Measurements from ENCODE around the gene SLC17A9.

Gene SLC17A9

GRCh38 chr20:62955519-62956386 is 3.2 kb downstream of the SLC17A9 start:
- Histone ChIP-seq H3K4me3 (replicated peaks; ENCODE audit: low read depth, low read length) (no peak overlapping the region), H3K36me3 (ENCODE audit: control insufficient read depth, insufficient read depth, low read length) (peaks cover 34% of the 10 kb centered on the region), H3K27me3 (replicated peaks; ENCODE audit: control insufficient read depth, insufficient read depth, low read length) (no peaks in the 10 kb centered on the region)
- no peak for TF ChIP-seq CTCF (IDR thresholded peaks at IDR 0.05; ENCODE audit: insufficient read depth, low read length, poor library complexity, severe bottlenecking)
- no peak for DNase-seq (ENCODE audit: extremely low read depth, insufficient read length)

GRCh38 chr20:62956387-62957135 is 4.1 kb downstream of the SLC17A9 start:
- TF ChIP-seq CTCF (IDR thresholded peaks at IDR 0.05; ENCODE audit: insufficient read depth, low read length, poor library complexity, severe bottlenecking): no peak
- Histone ChIP-seq H3K27me3 (replicated peaks; ENCODE audit: control insufficient read depth, insufficient read depth, low read length) (no peaks in the 10 kb centered on the region), H3K36me3 (ENCODE audit: control insufficient read depth, insufficient read depth, low read length) (peaks cover 34% of the 10 kb centered on the region), H3K4me3 (replicated peaks; ENCODE audit: low read depth, low read length) (no peak overlapping the region)
- DNase-seq (ENCODE audit: extremely low read depth, insufficient read length): no peak

GRCh38 chr20:62957136-62958117 is 4.9 kb downstream of the SLC17A9 start:
- no peaks in the 10 kb centered on the region for H3K27me3 ChIP-seq (replicated peaks; ENCODE audit: control insufficient read depth, insufficient read depth, low read length)
- no peak overlapping the region for H3K4me3 ChIP-seq (replicated peaks; ENCODE audit: low read depth, low read length)
- TF ChIP-seq CTCF (IDR thresholded peaks at IDR 0.05; ENCODE audit: insufficient read depth, low read length, poor library complexity, severe bottlenecking): no peak
- DNase-seq (ENCODE audit: extremely low read depth, insufficient read length): no peak
- H3K36me3 ChIP-seq (ENCODE audit: control insufficient read depth, insufficient read depth, low read length): peaks cover 34% of the 10 kb centered on the region

GRCh38 chr20:62958388-62959100 is 6.0 kb downstream of the SLC17A9 start:
- TF ChIP-seq CTCF (IDR thresholded peaks at IDR 0.05; ENCODE audit: insufficient read depth, low read length, poor library complexity, severe bottlenecking): no peak
- H3K36me3 ChIP-seq (ENCODE audit: control insufficient read depth, insufficient read depth, low read length): peaks cover 39% of the 10 kb centered on the region
- H3K27me3 ChIP-seq (replicated peaks; ENCODE audit: control insufficient read depth, insufficient read depth, low read length): no peaks in the 10 kb centered on the region
- H3K4me3 ChIP-seq (replicated peaks; ENCODE audit: low read depth, low read length): no peak overlapping the region
- DNase-seq (ENCODE audit: extremely low read depth, insufficient read length): no peak
